ENCODE data around the gene PDCD4.
"Not testable (repeated sequence)": the region's sequence is repeated elsewhere in the genome, so short reads cannot be mapped to it uniquely, and the experiment has no call there.

Gene PDCD4

DNA sequence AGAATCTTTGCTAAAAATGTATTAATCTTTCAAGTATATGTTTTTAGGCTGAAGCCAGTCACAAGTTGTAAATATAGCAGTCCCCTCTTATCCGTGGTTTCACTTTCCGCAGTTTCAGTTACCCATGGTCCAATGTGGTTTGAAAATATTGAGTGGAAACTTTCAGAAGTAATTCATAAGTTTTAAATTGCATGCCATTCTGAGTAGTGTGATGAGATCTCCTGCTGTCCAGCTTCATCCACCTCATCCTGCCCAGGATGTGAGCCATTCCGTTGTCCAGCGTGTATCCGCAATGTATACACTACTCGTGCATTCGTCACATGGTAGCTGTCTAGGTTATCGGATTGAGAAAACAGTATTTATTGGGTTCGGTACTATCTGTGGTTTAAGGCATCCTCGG lies 12.2 kb downstream of the PDCD4 start:
- no peak for DNase-seq (ENCODE audit: low read depth)

DNA sequence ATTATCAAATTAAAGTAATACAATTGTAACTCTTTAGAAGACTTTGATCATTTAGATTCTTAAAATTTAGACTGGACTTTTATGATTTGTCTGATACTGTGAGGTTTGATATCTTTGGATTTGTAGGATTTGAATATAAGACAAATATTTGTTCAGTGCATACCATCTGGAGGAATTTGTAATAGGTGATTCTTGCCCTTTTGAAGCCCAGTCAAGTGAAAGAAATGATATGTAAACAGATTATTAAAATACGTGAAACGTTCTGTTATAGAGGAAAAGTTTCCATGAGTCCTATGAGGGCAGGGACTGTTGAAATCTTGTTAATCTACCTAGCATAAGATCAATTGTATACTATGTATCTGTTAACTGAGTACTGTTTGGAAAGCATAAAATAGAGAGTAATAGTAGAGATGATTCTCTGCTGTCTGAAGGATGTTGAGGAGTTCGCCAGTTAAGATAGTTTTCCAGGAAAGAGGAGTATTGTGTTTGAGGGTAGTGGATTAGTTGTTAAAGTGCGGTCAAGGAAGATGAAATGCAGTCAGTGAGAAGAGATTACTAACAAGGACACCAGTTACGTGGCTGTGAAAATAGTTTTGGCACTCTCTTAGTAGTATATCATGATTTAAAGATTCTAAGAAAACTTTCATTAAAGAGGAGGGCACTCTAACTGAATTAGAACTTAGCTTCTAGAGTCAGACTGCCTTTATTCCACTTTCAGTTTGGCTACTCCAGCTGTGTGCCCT lies 14.4 kb downstream of the PDCD4 start:
- no peak for DNase-seq (ENCODE audit: low read depth)

DNA sequence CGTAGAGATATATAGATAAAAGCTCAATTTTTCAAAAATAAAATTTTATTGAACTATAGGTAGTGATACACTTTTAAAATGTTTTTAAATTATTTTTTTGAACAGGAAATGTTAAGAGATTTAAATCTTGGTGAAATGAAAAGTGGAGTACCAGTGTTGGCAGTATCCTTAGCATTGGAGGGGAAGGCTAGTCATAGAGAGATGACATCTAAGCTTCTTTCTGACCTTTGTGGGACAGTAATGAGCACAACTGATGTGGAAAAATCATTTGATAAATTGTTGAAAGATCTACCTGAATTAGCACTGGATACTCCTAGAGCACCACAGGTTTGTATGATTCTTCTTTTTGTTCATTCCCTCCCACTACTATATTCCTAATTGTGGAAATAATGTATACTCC lies 15.8 kb downstream of the PDCD4 start:
- no peak for DNase-seq (ENCODE audit: low read depth)

DNA sequence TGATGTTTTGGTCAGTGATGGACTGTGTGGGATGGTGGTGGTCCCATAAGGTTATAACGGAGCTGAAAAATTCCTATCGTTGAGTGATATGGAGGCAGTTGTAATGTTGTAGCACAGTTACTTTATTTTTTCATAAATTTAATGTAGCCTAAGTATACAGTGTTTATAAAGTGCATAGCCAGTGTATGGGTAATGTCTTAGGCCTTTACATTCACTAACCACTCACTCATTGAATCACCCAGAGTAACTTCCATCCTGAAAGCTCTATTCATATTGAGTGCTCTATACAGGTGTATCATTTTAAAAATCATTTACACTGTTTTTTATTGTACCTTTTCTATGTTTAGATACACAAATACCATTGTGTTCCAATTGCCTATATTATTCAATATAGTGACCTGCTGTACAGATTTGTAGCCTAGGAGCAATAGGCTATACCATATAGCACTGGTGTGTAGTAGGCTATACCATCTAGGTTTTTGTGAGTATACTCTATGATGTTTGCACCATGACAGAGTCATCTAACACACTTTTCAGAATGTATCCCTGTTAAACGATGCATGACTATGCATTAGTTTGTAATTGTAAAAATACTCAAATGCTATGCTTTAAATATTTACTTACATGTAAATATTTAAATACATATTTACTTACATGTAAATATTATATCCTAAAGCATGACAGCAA lies 21.0 kb downstream of the PDCD4 start:
- no peak for DNase-seq (ENCODE audit: low read depth)

DNA sequence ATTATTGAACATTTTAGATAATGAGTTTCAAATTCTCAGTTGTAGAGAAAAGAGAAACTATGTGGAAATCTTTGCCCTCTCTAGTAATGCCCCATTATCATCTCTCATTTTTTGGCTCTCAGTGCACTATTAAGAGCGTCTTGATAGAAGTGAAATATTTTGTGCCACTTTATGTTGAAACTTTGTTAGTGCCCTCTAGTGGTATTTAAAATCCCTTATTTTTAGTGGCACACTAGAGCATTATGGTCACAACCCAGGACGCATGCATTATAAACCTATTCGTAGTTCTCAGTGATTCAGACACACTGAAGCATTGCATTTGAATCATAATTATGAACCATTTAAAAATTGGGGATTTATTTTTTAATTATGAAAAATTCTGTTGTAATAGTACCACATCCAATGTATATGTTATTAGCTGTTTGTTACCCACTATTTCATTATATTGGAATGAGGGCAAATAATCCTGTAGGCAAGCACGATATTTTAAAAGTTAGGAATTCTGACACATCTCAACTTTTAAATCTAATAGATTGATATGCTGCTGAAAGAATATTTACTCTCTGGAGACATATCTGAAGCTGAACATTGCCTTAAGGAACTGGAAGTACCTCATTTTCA lies 21.9 kb downstream of the PDCD4 start:
- DNase-seq (ENCODE audit: low read depth), result no peak

DNA sequence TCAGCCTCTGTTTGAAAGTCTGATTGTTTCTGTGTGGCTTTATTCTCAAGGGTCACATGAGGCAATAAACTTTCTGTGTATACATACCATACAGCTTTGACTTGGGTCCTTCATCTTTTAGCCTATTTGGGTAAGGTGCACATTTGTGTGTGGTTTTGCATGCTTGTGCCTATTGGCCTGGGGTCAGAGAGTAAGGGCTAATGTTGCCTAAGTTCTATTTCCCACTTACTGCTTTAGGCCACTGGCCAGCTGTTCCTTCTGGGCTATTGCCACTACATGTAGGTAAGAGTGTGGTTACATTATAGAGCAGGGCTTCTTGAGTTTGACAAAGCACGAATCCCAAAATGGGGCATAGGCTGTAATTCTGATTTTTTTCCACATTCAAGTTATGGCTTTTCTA lies 25.5 kb downstream of the PDCD4 start:
- DNase-seq (ENCODE audit: low read depth), result no peak

DNA sequence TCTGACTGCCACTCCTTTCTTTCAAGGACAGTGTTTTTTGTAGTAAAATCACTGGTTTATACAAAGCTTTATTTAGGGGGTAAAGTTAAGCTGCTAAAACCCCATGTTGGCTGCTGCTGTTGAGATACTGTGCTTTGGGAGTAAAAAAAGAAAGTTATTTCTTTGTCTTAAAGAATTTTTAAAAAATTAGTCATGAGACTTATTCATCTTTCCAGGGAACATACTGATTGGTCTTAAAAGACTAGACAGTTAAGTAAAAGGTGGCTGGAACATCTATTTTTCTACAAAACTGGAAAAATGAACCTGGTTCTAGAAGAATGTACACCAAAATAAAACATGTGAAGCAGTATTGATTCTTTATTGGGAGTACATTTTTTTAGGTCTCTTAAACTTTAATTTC lies 26.7 kb downstream of the PDCD4 start:
- no peak for DNase-seq (ENCODE audit: low read depth)

DNA sequence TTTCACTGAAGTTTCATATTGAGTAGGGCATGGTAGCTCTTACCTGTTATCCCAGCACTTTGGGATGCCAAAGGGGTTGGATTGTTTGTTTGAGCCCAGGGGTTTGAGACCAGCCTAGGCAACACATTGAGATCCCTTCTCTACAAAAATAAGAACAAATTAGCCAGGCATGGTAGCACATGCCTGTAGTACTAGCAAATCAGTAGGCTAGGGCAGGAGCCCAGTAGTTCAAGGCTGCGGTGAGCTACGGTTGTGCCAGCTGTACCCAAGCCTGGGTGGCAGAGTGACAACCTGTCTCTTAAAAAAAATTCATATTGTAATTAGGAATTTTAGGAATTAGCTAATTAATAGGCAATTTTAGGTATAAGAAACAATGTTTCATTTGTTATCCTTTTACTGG lies 29.3 kb downstream of the PDCD4 start:
- DNase-seq (ENCODE audit: low read depth), result no peak

DNA sequence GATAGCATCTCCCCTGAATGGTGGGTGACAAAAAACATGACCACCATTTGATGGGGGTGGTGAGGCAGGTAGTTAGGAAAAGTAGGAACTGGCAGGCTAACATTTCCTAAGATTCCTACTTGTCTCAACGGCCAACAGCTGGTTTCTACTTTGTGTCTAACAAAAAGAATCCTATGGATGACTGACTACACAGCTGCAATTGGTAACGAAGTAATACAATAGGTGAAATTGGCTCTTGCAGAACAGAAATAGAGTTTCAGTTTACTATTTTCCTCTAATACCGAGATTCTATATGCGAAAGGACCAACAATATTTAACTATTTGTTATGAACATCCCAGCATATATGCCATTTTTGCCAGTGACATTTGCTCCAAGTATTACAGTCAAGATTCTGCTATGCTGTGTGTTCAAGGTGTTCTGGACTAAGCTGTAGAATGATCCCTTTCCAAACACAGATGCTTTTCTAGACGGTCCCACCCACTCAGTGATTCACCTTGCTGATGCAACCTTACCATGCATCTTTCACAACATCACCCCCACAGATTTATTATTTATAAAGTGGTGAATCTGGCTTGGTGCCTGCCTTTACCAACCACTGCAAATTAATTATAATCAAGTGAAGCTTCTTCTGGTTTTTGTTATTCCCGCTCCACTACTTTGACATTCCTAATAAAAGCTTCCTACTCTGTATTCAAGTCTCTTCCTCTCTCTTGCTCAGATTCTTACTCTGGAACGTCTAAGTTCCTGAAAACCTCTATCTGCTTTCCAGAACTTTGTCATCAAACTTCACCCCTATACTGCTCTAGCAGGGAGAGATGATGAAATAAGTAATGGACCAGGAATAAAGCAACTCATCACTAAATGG lies 30.5 kb downstream of the PDCD4 start:
- DNase-seq (ENCODE audit: low read depth), result peak; percentile 44

DNA sequence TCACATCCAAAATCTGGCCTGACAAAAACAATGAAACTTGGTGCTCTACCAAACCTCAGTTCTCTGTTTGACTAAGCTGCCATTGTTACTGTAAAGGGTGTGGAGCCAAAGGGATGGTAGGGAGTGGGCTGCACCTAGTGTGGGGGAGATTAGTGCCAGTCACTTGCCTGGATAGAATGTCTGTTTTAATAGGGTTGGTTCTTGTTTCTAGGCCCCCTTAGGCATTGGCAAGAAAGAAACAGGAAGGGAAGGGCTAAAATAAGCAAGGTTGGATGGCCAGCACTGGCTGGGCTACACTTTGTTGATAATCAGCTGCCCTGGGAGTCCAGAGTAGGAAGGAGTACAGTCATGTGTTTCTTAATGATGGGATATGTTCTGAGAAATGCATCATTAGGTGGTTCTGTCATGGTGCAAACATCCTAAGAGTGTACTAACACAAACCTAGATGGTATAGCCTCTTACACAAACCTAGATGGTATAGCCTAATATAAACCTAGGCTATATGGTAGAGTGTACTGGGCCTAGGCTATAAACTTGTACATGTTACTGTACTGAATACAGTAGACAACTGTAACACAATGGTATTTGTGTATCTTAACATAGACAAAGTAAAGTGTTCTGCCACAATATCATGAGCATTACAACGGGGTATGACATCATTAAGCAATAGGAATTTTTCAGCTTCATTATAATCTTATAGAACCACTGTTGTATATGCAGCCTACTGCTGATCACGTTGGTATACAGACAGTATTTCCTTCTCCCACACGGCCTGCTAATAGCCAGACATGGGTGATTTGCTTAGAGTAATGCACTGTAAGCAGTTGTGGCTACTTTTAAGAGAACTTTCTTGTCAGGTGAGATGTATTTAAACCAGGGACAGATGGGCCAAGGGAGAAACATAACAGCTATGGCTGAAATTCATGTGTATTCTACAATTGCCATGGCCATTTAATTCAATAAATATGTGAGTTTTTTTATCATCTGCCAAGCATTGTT lies 31.9 kb downstream of the PDCD4 start:
- no peak for DNase-seq (ENCODE audit: low read depth)

DNA sequence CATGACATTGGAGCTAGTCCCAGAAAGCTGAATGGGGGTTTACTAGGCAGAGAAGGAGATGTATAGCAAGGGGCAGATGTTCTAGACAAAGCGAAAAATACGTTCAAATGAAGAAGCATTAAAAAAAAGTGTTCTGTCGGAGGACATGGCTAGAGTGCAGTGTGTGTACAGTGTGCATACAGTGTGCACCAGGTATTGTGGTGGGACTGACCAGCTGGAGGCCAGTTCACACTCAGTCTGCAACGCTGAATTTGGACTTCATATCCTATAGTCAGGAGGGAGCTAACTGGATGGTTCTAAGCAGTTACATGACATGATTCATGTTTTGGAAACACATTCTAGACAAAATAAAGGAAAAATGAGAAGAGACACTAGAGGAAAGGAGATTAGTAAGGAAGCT lies 38.4 kb downstream of the PDCD4 start:
- no peak for DNase-seq (ENCODE audit: low read depth)

DNA sequence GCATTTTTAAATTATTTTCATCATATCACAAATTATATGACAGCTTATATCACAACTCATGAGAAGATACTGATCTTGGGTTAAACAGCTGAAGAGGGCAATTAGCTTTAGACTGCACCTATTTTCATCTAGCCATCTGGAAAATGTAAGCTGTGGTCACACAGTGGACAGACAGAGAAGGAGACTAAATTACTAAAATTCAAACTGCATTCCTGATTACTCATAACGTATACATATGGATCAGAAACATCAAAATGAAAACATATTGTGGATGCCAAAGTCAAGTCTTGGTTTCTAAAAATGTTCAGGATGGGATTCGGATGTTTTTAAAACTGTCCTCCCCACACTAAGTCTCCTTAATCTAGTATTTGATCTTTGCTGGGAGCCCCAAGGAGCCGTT lies 40.6 kb downstream of the PDCD4 start:
- no peak for DNase-seq (ENCODE audit: low read depth)

DNA sequence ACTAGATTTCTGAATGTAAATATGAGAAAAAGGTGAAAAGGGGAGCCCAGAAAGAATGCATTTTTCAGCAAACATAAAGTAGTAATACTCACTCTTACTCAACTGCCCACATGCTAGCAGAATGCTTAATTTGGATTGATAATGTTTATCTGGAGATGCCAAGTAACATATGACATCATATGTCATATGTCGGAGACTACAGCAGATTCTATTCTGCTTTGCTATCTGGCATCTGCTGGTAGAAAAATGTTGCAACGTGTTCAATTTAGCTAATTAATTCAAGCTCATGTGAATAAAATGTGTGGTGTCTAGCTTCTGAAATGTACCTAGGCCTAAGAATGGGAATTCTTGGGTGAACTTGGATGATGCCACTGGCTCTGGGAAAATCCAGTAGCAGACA lies 42.7 kb downstream of the PDCD4 start:
- no peak for DNase-seq (ENCODE audit: low read depth)

DNA sequence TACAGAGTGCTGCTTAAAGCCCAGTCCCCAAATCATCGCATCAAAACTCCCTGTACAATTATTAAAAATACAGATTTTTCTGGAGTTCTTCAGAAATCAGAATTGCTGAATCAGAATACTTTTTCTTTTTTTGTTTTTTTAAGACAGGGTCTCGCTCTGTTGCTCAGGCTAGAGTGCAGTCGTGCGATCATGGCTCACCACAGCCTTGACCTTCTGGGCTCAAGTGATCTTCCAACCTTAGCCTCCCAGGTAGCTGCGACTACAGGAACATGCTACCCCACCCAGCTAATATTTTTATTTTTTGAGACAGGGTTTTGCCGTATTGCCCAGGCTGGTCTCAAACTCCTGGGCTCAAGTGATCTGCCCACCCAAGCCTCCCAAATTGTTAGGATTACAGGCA lies 43.3 kb downstream of the PDCD4 start:
- no peak for DNase-seq (ENCODE audit: low read depth)

DNA sequence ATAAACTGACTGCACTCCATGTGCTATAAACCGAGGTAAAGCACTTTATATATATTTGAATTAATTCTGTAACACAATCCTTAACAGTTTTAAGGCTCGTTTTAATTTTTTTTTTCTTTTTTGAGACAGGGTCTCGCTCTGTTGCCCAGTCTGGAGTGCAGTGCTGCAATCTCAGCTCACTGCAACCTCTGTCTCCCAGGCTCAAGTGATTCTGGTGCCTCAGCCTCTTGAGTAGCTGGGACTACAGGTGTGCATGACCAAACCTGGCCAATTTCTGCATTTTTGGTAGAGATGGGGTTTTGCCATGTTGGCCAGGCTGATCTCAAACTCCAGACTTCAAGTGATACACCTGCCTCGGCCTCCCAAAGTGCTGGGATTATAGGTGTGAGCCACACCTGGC lies 43.9 kb downstream of the PDCD4 start:
- not testable (repeated sequence) for DNase-seq (ENCODE audit: low read depth)

DNA sequence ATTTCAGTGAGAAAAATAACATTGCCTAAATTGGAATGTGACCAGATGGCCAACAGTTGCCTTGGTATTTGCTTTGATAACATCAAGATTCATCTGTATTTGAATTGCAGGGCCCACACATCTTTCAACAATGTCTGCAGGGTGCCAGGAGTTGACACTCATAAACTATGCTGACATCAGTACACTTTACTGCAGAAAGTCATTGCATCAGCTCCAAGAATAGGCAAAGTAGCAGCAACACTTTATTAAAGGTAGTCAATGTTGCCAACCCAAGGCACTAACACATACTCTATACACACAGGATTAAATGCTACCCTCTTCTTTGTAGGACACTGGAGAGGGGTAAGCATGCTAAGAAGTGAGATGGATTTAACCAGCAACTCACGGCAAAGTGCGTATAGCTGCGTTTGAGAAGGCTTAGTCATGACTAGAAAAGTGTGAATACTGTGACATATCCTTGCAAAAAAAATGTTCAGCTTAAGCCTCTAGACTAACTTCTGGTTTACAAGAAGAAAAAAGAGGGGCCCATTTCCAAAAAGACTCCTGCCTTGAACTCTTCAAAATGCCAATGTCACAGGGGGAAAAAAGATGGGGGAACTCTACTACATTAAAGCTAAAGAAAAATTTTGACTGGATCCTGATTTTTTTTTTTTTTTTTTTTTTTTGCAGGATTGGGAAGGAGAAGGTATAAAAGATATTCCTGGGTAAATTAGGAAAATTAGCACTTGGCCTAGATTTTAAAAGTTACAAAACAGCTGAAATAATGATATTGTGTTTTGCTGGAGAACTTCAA lies 45.0 kb downstream of the PDCD4 start:
- DNase-seq (ENCODE audit: low read depth), result no peak

DNA sequence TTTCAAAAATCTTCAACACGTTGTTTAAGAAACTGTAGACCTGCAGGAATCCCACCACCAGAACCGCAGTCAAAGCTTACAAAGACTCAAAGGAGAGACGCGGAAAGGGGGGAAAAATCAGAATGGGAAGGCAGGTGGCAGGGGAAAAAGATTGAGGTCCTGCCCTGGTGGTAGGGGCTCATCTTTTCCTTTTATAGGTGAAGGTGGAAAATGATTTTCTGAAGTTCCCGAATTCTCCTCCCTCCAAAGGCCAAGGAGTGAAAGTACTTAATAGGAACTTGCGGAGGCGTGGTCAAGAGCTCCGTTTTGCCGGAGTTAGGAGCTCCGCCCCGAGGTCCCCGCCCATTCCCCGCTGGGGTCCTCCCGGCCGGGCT lies 46.5 kb downstream of the PDCD4 start:
- DNase-seq (ENCODE audit: low read depth), result peak; percentile 66

DNA sequence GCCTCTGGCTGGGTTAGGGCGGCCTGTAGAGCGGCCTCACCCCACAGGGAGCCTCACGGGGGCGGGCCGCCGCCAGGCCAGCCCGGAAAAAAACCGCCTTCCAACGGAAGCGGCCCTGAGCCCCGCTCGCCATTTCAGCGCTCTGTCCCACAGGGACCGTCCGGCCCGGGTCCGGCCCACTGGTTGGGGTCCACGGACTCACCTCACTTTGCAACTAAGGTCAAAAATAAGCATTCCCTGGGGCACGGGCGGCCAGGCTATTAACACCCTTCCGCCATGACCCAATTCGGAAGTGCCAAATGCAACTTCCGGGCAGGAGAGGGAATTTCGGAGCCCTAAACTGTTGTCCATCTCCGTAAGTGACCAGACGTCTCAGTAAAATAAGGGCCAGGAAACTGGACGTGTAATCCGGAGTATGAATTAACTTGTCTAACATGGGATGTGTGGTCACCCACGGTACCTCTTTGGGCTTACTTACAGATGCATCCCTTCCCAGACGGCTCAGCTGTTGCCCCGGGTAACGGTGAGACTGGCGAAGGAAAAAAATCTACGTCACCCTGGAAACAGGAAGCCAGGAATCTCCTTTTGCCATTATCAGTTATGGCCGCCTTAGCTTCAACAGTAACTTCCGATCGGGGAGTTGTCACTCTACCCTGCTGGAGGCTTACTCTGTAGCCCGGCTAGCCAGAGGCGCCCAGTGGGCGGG lies 47.1 kb downstream of the PDCD4 start, which contains the start of gene BBIP1:
TSS of gene BBIP1 (minus strand) at position 538 of the 706 bp plus-strand sequence. CDS start 1,023 bp downstream, outside the sequence.
- DNase-seq (ENCODE audit: low read depth), result no peak

DNA sequence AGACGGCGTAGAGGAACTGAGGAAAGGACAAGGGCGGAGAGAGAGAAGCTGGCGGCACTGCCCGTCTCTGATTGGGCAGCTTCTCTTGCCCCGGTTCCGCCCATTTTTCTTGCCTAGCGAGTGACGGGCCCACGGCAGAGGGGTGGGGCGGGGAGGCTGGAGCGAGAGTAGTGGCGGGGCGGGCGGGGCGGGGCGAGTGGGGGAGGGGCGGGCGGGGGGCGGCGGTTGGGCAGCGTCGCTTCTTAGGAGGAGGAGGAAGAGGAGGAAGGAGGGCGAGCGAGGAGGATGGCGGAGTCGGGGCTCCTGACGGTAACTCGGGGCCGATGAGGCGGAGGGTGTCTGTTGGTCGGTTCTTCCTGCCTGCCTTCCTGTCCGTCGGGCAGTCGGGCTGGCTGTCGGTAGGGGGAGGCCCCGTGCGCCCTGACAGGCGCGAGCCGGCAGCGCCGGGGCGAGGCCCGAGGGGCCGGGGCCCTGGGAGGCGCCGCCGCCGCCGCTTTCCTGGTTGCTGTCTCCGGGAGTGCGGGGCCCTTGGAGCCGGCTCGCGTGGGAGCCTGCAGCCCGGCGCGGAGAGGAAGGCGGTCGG lies 47.7 kb downstream of the PDCD4 start, which contains the start of gene SHOC2:
TSS of gene SHOC2 (plus strand) at position 256 of the 583 bp plus-strand sequence. CDS start 44,755 bp downstream, outside the sequence.
- DNase-seq (ENCODE audit: low read depth), result peak; percentile 99
